ENCODE data around the gene JAZF1.

The JAZF1 gene

GRCh38 chr7:28191184-28191583, 10.6 kb upstream of the JAZF1 start:
- no peak for DNase-seq

- DNase-seq: no peak
Observed at GRCh38 chr7:28190077-28190710, 9.6 kb upstream of the JAZF1 start.

- DNase-seq: no peak
Observed at GRCh38 chr7:28187012-28187411, 6.4 kb upstream of the JAZF1 start.

- DNase-seq: no peak
Observed at GRCh38 chr7:28183627-28184026, 3.0 kb upstream of the JAZF1 start.

GRCh38 chr7:28182071-28182471, 1.5 kb upstream of the JAZF1 start:
- DNase-seq: no peak

GRCh38 chr7:28181416-28181815, 821 bp upstream of the JAZF1 start:
- DNase-seq: no peak

GRCh38 chr7:28180031-28180363, 598 bp downstream of the JAZF1 start:
- DNase-seq: no peak

- DNase-seq: peak; percentile 42 to 48
Observed at GRCh38 chr7:28179120-28180030, 1.2 kb downstream of the JAZF1 start.

- DNase-seq: no peak
Observed at GRCh38 chr7:28178599-28178998, 2.0 kb downstream of the JAZF1 start.

GRCh38 chr7:28177836-28178235, 2.8 kb downstream of the JAZF1 start:
- DNase-seq: no peak

- DNase-seq: no peak
Observed at GRCh38 chr7:28176645-28177044, 4.0 kb downstream of the JAZF1 start.

GRCh38 chr7:28176174-28176573, 4.4 kb downstream of the JAZF1 start:
- no peak for DNase-seq

GRCh38 chr7:28174901-28175661, 5.5 kb downstream of the JAZF1 start:
- no peak for DNase-seq

- DNase-seq: no peak
Observed at GRCh38 chr7:28174442-28174841, 6.2 kb downstream of the JAZF1 start.

- no peak for DNase-seq
Observed at GRCh38 chr7:28173531-28173930, 7.1 kb downstream of the JAZF1 start.

- DNase-seq: no peak
Observed at GRCh38 chr7:28172958-28173357, 7.6 kb downstream of the JAZF1 start.

GRCh38 chr7:28170701-28171100, 9.9 kb downstream of the JAZF1 start:
- DNase-seq: no peak

- no peak for DNase-seq
Observed at GRCh38 chr7:28169230-28169629, 11.4 kb downstream of the JAZF1 start.

- no peak for DNase-seq
Observed at GRCh38 chr7:28168393-28169158, 12.0 kb downstream of the JAZF1 start.

GRCh38 chr7:28166982-28167715, 13.4 kb downstream of the JAZF1 start:
- no peak for DNase-seq

- DNase-seq: no peak
Observed at GRCh38 chr7:28165961-28166955, 14.3 kb downstream of the JAZF1 start.

All from stimulated activated CD4-positive, alpha-beta T cell treated with anti-CD3 and anti-CD28 coated beads, Interleukin-2, amount 100 ng/mL, for 48 hours (primary cell).